OCI-M1 (cell line): Measurements from ENCODE around the gene RDH5.

Experiments
- DNase-seq: peaks from one replicate; lab custom pipeline; 2025; lab: John Stamatoyannopoulos, UW

The RDH5 gene

GRCh38 chr12:55696141-55696540 lies 24.1 kb upstream of the RDH5 start:
- no peak for DNase-seq

GRCh38 chr12:55696796-55697462 lies 23.3 kb upstream of the RDH5 start:
- DNase-seq = no peak

- DNase-seq = no peak
Measured at GRCh38 chr12:55697686-55698085, 22.5 kb upstream of the RDH5 start.

GRCh38 chr12:55698241-55698955 lies 21.8 kb upstream of the RDH5 start:
- DNase-seq = no peak

GRCh38 chr12:55698965-55699364 lies 21.2 kb upstream of the RDH5 start:
- DNase-seq = no peak

GRCh38 chr12:55699471-55700055 lies 20.6 kb upstream of the RDH5 start:
- no peak for DNase-seq

GRCh38 chr12:55700255-55701018 lies 19.8 kb upstream of the RDH5 start:
- no peak for DNase-seq

- DNase-seq = no peak
Measured at GRCh38 chr12:55702861-55703260, 17.3 kb upstream of the RDH5 start.

GRCh38 chr12:55703288-55703687 lies 16.9 kb upstream of the RDH5 start:
- no peak for DNase-seq

GRCh38 chr12:55703901-55704761 lies 16.1 kb upstream of the RDH5 start:
- no peak for DNase-seq

- no peak for DNase-seq
Measured at GRCh38 chr12:55704824-55705718, 15.1 kb upstream of the RDH5 start.

- peak; percentile 41 for DNase-seq
Measured at GRCh38 chr12:55705782-55706402, 14.3 kb upstream of the RDH5 start.

- no peak for DNase-seq
Measured at GRCh38 chr12:55706568-55707218, 13.5 kb upstream of the RDH5 start.

GRCh38 chr12:55707219-55707671 lies 12.9 kb upstream of the RDH5 start:
- DNase-seq = no peak

- DNase-seq = no peak
Measured at GRCh38 chr12:55707841-55708694, 12.1 kb upstream of the RDH5 start, which contains the start of gene ITGA7. Gene ITGA7 (minus strand): TSS chr12:55707904. CDS start chr12:55707682, 222 bp downstream.

GRCh38 chr12:55708695-55709233 lies 11.4 kb upstream of the RDH5 start:
- DNase-seq = no peak

GRCh38 chr12:55711786-55712553 lies 8.2 kb upstream of the RDH5 start:
- no peak for DNase-seq
